LNCaP clone FGC (cell line): ENCODE results near the gene DDX1.
"Not testable (repeated sequence)": the region's sequence is repeated elsewhere in the genome, so short reads cannot be mapped to it uniquely, and the experiment has no call there.

Source experiments
- DNase-seq: peaks from one replicate; pipeline ENCODE4 v3.0.0-alpha.2; 2011; ENCODE audit warnings: low read depth
- H3K4me3 ChIP-seq: 2 replicates; pipeline ENCODE4 v1.5.1; 2011; ENCODE audit warnings: mild to moderate bottlenecking, low read depth, low read length, control low read depth
- CTCF ChIP-seq: IDR thresholded peaks from 2 replicates; pipeline ENCODE4 v1.5.1; 2012; ENCODE audit warnings: mild to moderate bottlenecking; ENCODE audit not compliant: control insufficient read depth, insufficient read depth; ENCODE audit errors: extremely low read depth

The DDX1 gene

GRCh38 chr2:15620857-15621471, 29.3 kb downstream of the DDX1 start:
- DNase-seq: no peak
- TF ChIP-seq CTCF: no peak
- H3K4me3 ChIP-seq: no peak overlapping the region

DNA sequence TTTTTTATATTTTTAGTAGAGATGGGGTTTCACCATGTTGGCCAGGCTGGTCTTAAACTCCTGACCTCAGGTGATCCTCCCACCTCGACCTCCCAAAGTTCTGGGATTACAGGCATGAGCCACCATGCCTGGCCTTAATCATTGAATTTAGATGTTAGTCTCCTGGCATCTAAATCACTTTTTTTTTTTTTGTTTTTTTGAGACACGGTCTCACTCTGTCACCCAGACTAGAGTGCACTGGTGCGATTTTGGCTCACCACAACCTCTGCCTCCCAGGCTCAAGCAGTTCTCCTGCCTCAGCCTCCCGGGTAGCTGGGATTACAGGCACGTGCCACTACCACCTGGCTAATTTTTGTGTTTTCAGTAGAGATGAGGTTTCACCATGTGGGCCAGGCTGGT, 29.8 kb downstream of the DDX1 start:
- DNase-seq, H3K4me3 ChIP-seq: not testable (repeated sequence)

- H3K4me3 ChIP-seq: no peak overlapping the region
- no peak for TF ChIP-seq CTCF
- no peak for DNase-seq
Measured at GRCh38 chr2:15622214-15622613, 30.5 kb downstream of the DDX1 start.

- H3K4me3 ChIP-seq: no peak overlapping the region
- TF ChIP-seq CTCF: no peak
- DNase-seq: no peak
Measured at GRCh38 chr2:15622614-15623480, 31.2 kb downstream of the DDX1 start.

DNA sequence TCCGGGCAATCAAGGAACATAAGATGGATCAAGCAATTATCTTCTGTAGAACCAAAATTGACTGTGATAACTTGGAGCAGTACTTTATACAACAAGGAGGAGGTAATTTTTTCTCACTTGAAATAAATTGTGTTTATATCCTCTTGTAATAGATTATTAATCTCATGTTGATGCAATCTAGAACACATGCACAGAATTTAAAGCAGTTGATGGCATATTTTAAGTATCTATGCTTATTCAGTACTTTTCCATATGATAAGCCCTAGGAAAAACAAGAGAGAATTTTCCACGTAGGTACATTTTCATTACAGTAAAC, 31.8 kb downstream of the DDX1 start:
- DNase-seq: no peak
- TF ChIP-seq CTCF: no peak
- H3K4me3 ChIP-seq: no peak overlapping the region

GRCh38 chr2:15623898-15624541, 32.4 kb downstream of the DDX1 start:
- no peak for TF ChIP-seq CTCF
- no peak overlapping the region for H3K4me3 ChIP-seq
- DNase-seq: no peak

GRCh38 chr2:15624903-15625302, 33.2 kb downstream of the DDX1 start:
- TF ChIP-seq CTCF: no peak
- no peak overlapping the region for H3K4me3 ChIP-seq
- no peak for DNase-seq
